ENCODE data around the gene TRAM2. TPM values are rescaled to one million over a fixed set of nuclear protein-coding genes. Genes with fewer than 3 reads are reported as not detected.

Gene TRAM2
- total RNA-seq, 2 donors from 2014 or later = 7.2 to 22.4 TPM

- Histone ChIP-seq H3K27me3 (replicated peaks; ENCODE audit: insufficient read depth) (no peaks in the 10 kb centered on the region), H3K27ac (no peak overlapping the region), H3K4me1 (replicated peaks) (peaks cover 11% of the 10 kb centered on the region), H3K9me3 (no peaks in the 10 kb centered on the region), H3K4me3 (no peak overlapping the region), H3K36me3 (no peaks in the 10 kb centered on the region)
- no peak for DNase-seq (ENCODE audit: low spot score)
- intact Hi-C loops (cut with DNase I) = no loop called here
- WGBS = 84% methylated on average over 9 of the region's 9 CpGs
- TF ChIP-seq POLR2AphosphoS5 (IDR thresholded peaks at IDR 0.05) (no peak), POLR2A (IDR thresholded peaks at IDR 0.05) (no peak)
- TF ChIP-seq, protein P1, sequence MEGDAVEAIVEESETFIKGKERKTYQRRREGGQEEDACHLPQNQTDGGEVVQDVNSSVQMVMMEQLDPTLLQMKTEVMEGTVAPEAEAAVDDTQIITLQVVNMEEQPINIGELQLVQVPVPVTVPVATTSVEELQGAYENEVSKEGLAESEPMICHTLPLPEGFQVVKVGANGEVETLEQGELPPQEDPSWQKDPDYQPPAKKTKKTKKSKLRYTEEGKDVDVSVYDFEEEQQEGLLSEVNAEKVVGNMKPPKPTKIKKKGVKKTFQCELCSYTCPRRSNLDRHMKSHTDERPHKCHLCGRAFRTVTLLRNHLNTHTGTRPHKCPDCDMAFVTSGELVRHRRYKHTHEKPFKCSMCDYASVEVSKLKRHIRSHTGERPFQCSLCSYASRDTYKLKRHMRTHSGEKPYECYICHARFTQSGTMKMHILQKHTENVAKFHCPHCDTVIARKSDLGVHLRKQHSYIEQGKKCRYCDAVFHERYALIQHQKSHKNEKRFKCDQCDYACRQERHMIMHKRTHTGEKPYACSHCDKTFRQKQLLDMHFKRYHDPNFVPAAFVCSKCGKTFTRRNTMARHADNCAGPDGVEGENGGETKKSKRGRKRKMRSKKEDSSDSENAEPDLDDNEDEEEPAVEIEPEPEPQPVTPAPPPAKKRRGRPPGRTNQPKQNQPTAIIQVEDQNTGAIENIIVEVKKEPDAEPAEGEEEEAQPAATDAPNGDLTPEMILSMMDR (IDR thresholded peaks at IDR 0.05) = no peak
Measured at GRCh38 chr6:52544602-52545405, 32.1 kb downstream of the TRAM2 start.

GRCh38 chr6:52543729-52544601 is 32.9 kb downstream of the TRAM2 start:
- Histone ChIP-seq H3K4me3 (no peak overlapping the region), H3K9me3 (no peaks in the 10 kb centered on the region), H3K27me3 (replicated peaks; ENCODE audit: insufficient read depth) (no peaks in the 10 kb centered on the region), H3K4me1 (replicated peaks) (peaks cover 11% of the 10 kb centered on the region), H3K36me3 (no peaks in the 10 kb centered on the region), H3K27ac (peak overlapping the region; percentile 9 to 12)
- no peak for TF ChIP-seq POLR2A (IDR thresholded peaks at IDR 0.05)
- TF ChIP-seq POLR2AphosphoS5 (IDR thresholded peaks at IDR 0.05) = no peak
- TF ChIP-seq, protein P1 (IDR thresholded peaks at IDR 0.05) = no peak
- intact Hi-C loops (cut with DNase I) = no loop called here
- 68% methylated on average over 10 of the region's 10 CpGs for WGBS
- no peak for DNase-seq (ENCODE audit: low spot score)

GRCh38 chr6:52543262-52543661 is 33.6 kb downstream of the TRAM2 start:
- H3K4me1 ChIP-seq (replicated peaks) = peaks cover 11% of the 10 kb centered on the region

DNA sequence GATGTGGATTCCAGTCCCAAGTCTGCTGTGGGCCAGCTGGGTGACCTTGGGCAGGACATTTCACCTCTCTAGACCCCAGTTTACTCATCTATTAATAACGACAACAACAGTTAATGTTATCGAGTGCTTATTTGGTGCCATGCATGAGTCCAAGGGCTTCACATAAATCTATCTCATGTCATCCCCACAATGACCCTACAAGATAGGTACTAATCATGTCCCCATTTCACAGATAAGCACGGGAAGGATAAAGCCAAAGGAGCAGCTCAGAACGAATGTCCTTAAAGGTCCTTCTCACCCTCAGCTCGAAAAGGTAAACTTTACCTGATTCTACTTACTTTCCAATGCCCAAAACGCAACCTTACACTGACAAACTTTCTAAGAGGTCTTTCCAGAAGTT is 35.7 kb downstream of the TRAM2 start:
- WGBS = 80% methylated on average over 6 of the region's 6 CpGs
- Histone ChIP-seq H3K27me3 (replicated peaks; ENCODE audit: insufficient read depth) (no peaks in the 10 kb centered on the region), H3K4me3 (no peak overlapping the region), H3K9me3 (no peaks in the 10 kb centered on the region), H3K4me1 (replicated peaks) (peaks cover 11% of the 10 kb centered on the region), H3K27ac (no peak overlapping the region), H3K36me3 (no peaks in the 10 kb centered on the region)
- TF ChIP-seq POLR2AphosphoS5 (IDR thresholded peaks at IDR 0.05) (no peak), POLR2A (IDR thresholded peaks at IDR 0.05) (no peak)
- TF ChIP-seq, protein P1 (IDR thresholded peaks at IDR 0.05) = no peak
- no peak for DNase-seq (ENCODE audit: low spot score)
- intact Hi-C loops (cut with DNase I) = no loop called here

More at GRCh38 chr6:52543262-52543661, 33.6 kb downstream of the TRAM2 start:
- 58% methylated on average over 1 of the region's 1 CpG for WGBS
- intact Hi-C loops (cut with DNase I) = no loop called here
- DNase-seq (ENCODE audit: low spot score) = no peak
- Histone ChIP-seq H3K4me3 (no peak overlapping the region), H3K9me3 (no peaks in the 10 kb centered on the region), H3K27me3 (replicated peaks; ENCODE audit: insufficient read depth) (no peaks in the 10 kb centered on the region), H3K27ac (peak overlapping the region in 1 of 2 donors; percentile 12), H3K36me3 (no peaks in the 10 kb centered on the region)
- TF ChIP-seq POLR2AphosphoS5 (IDR thresholded peaks at IDR 0.05) (no peak), POLR2A (IDR thresholded peaks at IDR 0.05) (no peak)
- TF ChIP-seq, protein P1 (IDR thresholded peaks at IDR 0.05) = no peak
